Fibroblast of lung (primary cell): ENCODE results near the gene INCA1.

ENCODE experiments used
- CTCF ChIP-seq, 2 donors: IDR thresholded peaks in 1 of 2; conservative IDR thresholded peaks in 1 of 2; 1 replicate in 1 of 2; 2 replicates in 1 of 2; pipeline ENCODE4 v1.5.1; 2011 to 2012; ENCODE audit warnings: low read length in 2 of 2, control low read depth in 1 of 2, inconsistent platforms in 1 of 2, low read depth in 1 of 2, mild to moderate bottlenecking in 1 of 2
- EZH2 ChIP-seq: IDR thresholded peaks from 2 replicates; pipeline ENCODE4 v1.5.1; 2012; ENCODE audit warnings: low read length, control low read depth, mild to moderate bottlenecking; ENCODE audit errors: missing control alignments

GRCh38 chr17:4982305-4982704, 15.0 kb downstream of the INCA1 start:
- TF ChIP-seq CTCF (conservative IDR thresholded peaks at IDR 0.05 in 1 of 2, IDR thresholded peaks at IDR 0.05 in 1 of 2; ENCODE audit: low read depth in 1 of 2, low read length in 2 of 2) = no peak
- TF ChIP-seq EZH2 = no peak
